ENCODE measurements around the gene RPL19.

RPL19 gene

DNA sequence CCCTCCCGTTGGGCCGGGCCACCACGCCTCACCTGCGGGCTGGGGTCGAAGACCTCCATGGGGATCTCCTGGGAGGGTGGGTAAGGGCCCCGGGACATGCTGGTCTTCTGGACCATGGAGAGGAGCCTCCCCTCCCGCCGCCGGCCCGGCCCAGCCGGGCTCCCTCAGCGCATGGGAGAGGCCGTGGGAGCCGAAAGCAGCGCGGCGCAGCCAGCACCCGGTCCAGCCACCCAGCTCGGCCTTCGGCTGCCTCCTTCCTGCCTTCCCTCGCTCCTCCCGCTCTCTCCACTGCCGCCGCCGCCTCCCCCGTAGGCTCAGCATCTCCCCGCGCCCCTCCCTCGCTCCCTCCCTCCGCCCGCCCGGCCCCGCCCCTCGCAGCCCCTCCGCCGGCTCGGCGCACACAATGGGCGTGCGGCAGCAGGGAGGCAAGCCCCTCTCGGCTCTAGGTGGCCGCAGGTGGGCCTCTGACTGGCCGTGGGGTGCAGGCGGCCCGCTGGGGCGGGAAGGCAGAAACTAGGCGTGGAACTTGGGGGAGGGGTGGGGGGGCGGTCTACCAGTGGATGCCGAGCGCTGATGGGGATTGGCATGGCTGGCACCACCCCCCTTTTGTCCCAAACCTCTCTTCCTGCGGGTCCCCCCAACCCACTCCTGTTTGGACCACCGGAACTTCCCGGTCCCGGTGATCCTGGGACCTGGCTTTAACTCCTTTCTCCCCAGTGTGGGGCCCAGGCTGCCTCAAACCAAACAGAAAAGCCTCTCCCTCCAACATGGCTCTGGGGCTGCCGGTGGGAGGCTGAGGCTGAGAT is 2.5 kb upstream of the RPL19 start, which contains the start of gene CACNB1:
CACNB1 (minus strand) TSS at position 290 of the 806 bp plus-strand sequence; CDS start at position 116, 174 bp downstream.
- DNase-seq (ENCODE audit: low read depth in 2 of 2): peak; percentile 55 to 80

DNA sequence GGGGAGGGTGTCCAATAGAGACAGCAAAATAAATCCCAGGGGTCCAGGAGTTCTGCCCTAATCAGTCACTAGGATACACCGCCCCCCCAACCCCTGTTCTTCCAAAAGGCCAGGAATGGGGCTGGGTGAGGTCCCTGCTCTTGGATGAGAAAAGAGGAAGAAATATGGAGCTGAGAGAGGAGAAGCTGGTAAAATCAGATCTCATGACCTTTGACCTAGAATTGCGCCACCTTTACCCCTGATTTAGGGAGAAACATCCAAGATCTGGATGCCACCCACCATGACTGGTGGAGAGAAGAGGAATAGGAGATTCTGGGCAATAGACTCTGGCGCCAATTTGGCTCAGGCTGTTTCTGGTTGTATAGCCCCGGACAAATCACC is 1.9 kb upstream of the RPL19 start:
- DNase-seq (ENCODE audit: low read depth in 2 of 2): no peak

DNA sequence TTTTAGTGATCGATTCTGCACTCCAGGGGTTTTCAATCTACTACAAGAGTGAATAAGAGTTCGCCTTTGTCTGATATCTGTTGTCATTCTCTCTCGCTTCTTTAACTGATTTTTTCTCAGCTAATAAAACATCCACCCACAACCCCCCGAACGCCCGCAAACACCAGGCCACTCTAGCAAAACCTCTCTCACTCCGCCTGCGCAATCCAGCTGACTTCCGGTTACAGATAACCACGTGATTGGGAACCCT is 338 bp upstream of the RPL19 start:
- peak; percentile 79 to 88 for DNase-seq (ENCODE audit: low read depth in 2 of 2)

DNA sequence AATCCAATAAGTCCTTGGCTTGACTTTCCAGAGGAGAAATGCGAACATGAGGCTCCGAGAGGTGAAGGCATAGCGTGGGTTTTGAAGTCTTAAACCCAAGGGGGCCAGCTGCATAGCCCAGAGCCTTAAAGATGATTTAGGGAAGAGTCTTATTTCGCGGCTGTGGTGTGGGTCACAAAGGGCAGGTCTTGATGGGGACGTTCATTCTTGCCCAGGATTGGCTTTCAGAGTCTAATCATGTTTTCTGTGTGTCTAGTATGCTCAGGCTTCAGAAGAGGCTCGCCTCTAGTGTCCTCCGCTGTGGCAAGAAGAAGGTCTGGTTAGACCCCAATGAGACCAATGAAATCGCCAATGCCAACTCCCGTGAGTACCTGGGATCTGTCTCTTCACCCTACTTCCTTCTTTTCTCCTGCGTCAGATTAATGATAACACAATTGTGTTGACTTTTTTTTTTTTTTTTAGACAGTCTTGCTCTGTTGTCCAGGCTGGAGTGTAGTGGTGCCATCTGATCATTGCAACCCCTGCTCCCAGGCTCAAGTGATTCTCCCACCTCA is 951 bp downstream of the RPL19 start:
- no peak for DNase-seq (ENCODE audit: low read depth in 2 of 2)

DNA sequence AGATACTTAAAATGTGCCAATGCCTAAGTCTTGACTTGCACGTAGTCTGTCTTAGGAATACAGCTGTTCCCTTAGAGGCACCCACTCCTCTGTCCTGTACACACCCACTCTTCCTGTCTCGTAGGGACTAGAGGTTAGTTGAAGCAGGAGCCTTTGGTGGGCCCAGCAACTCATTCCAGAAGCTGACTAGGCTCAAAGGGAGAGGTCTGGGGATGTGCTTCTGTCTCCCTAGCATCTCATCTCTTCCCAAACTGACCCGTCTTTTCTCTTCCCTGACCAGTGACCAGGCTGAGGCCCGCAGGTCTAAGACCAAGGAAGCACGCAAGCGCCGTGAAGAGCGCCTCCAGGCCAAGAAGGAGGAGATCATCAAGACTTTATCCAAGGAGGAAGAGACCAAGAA is 4.2 kb downstream of the RPL19 start:
- DNase-seq (ENCODE audit: low read depth in 2 of 2): no peak

- DNase-seq (ENCODE audit: low read depth in 2 of 2): no peak
Observed at GRCh38 chr17:39205112-39205526, 5.0 kb downstream of the RPL19 start.

- DNase-seq (ENCODE audit: low read depth in 2 of 2): no peak
Observed at GRCh38 chr17:39208136-39208535, 8.1 kb downstream of the RPL19 start.

GRCh38 chr17:39208893-39209292 is 8.8 kb downstream of the RPL19 start:
- DNase-seq (ENCODE audit: low read depth in 2 of 2): no peak

DNA sequence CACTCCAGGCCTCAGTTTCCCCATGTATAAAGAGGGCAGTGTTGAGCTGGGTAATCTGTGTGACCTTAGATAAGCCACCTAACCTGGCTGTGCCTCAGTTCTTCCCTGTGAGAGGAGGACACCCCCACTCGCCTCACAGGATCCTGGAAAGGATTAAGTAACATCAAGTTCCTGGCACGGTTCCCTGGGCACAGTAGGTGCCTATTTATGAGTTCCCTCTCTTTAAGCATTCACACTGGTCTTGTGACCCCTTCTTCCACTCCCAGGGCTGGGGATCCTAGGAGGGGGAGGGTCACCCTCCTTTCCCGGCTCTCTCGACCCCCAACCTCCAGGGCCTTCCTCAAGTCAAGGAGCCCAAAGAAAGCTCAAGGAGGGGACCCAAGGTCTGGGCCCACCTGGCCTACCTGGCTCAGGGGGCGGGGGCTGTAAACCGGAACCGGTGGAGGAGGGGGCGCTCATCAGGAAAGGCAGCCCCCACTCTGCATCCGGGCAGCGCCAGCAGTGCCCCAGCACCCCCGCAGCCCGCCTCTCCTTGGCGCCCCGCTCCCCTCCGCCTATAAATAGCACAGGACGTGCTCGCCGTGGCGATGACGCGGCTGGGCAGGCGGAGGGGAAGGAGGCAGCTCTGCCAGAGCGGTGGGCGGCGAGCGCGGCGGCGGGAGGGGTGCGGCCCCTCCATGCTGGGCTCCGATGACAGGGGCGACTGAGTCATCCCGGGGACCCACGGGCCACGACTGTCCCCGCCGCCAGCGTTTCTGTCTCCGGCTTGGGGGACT is 9.4 kb downstream of the RPL19 start:
- peak; percentile 52 to 61 for DNase-seq (ENCODE audit: low read depth in 2 of 2)

DNA sequence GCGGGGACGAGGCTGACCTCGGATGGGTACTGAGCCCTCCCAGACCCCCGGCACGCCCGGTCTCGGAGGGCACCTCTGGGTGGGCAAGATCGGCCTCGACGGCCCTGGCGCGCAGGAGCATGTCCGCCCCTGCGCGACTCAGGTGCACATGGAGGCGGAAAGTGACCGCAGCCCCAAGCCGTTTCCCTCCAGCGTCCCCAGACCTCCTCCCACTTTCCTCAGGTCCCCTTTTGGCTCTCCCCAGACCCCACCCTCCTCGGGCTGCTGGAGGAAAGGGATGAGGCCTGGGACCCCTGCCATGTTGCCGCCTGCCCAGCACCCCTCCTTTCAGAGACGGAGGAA is 10.0 kb downstream of the RPL19 start:
- no peak for DNase-seq (ENCODE audit: low read depth in 2 of 2)

- DNase-seq (ENCODE audit: low read depth in 2 of 2): no peak
Observed at GRCh38 chr17:39212195-39212810, 12.2 kb downstream of the RPL19 start.

- DNase-seq (ENCODE audit: low read depth in 2 of 2): no peak
Observed at GRCh38 chr17:39212841-39213480, 12.9 kb downstream of the RPL19 start.

GRCh38 chr17:39213852-39214251 is 13.8 kb downstream of the RPL19 start:
- DNase-seq (ENCODE audit: low read depth in 2 of 2): no peak

- DNase-seq (ENCODE audit: low read depth in 2 of 2): no peak
Observed at GRCh38 chr17:39217734-39218369, 17.8 kb downstream of the RPL19 start.

- no peak for DNase-seq (ENCODE audit: low read depth in 2 of 2)
Observed at GRCh38 chr17:39218906-39219305, 18.8 kb downstream of the RPL19 start.

DNA sequence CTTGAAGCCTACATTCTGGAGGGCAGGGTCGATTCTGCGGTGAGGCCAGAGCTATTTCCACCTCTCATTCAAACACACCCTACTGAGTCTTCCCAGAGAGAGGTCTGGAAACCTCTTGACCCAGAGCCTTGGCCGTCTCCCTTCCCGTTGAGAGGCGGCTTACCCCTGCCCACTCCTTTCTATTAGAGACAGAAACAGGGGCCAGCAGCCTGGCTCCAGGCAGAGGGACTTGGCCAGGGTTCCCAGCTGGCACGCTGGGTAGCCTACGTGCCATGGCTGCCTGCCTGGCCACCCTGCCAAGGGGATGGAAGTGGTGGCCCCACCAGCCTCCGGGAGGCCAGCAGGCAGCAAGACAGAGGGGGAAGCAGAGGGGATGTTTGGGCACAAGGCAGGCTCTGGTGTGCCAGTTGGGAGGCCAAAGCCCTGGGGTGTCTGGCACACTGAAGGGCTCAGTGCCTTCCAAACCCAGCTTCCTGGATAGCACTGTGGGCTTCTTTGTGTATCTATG is 19.6 kb downstream of the RPL19 start:
- DNase-seq (ENCODE audit: low read depth in 2 of 2): no peak

- DNase-seq (ENCODE audit: low read depth in 2 of 2): no peak
Observed at GRCh38 chr17:39221572-39221971, 21.5 kb downstream of the RPL19 start.

- no peak for DNase-seq (ENCODE audit: low read depth in 2 of 2)
Observed at GRCh38 chr17:39222151-39222550, 22.1 kb downstream of the RPL19 start.

DNA sequence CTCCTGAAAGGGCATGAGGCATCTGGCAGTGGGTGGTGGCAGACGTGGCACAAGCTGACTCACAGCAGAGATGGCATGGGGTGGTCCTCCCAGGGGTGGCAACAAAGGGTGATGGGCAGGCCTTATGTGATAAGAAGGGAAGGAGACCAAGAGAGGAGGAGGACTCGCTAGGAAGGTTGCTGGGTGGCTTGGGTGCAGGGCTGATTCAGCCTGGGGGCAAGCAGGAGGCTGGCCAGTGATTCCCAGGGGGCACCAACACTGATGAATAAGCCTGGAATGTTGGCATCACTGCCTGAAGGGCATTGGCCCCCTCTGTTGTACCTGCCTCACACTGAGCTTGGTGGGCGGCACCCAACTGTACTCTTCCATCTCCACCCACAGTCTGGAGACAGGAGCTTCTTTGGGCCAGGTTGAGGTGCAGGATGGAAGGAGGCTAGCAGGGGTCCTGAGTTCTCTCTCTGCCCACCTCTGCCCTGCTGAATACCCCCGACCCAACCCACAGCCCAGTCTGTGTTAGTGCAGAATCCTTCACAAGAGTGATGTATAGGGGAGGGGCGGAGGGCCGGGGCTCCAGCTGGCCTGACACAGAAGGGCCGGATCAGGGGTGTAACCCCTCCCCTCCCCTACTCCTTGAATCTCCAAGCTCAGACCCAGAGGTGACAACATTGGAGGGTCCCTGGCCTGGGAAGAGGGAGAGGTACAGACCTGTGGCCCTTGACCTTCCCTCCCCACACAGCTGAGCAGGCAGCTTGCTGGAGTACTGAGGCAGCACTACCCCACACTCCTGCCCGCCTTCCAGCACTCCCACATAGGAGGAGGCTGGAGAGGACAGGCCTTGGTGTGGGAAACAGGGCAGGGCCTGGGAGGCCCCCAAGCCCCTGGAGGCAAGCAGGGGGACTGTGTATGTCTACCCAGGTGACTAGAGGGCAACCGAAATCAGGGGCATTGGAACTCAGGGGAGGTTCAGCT is 23.1 kb downstream of the RPL19 start:
- no peak for DNase-seq (ENCODE audit: low read depth in 2 of 2)

All from stimulated activated CD4-positive, alpha-beta T cell treated with anti-CD3 and anti-CD28 coated beads, Interleukin-4, amount 100 ng/mL, for 48 hours (primary cell).